SU-DHL-6 (cell line): ENCODE measurements around the gene SLC9A3.

Source experiments
- H2AFZ ChIP-seq: fragments of 200-600 bp; sonication (generic); 2 replicates; pipeline ENCODE4 v1.6.1; 2014; ENCODE audit warnings: low read depth, mild to moderate bottlenecking, moderate library complexity, mixed read lengths, antibody characterized with exemption, low read length; ENCODE audit not compliant: severe bottlenecking
- H3F3A ChIP-seq: fragments of 200-600 bp; shearing (Covaris generic); 2 replicates; pipeline ENCODE4 v1.6.0; 2016; ENCODE audit warnings: antibody characterized with exemption, mild to moderate bottlenecking; ENCODE audit not compliant: insufficient read depth
- H3K27ac ChIP-seq: fragments of 200-600 bp; sonication (generic); 2 replicates; pipeline ENCODE4 v1.5.1; 2016; ENCODE audit warnings: low read depth, mild to moderate bottlenecking, low read length, moderate library complexity, mixed read lengths
- H3K27me3 ChIP-seq: fragments of 200-600 bp; sonication (generic), shearing (Covaris generic); 2 replicates; pipeline ENCODE4 v1.6.0; 2014; ENCODE audit warnings: mild to moderate bottlenecking, low read length
- H3K36me3 ChIP-seq: fragments of 200-600 bp; sonication (generic); 2 replicates; pipeline ENCODE4 v1.6.1; 2014; ENCODE audit warnings: mild to moderate bottlenecking, low read length, mixed read lengths
- H3K4me2 ChIP-seq: fragments of 300-600, 200-600 bp; shearing (Covaris generic), sonication (generic); 2 replicates; pipeline ENCODE4 v1.6.0; 2014; ENCODE audit warnings: low read length, low read depth, mild to moderate bottlenecking; ENCODE audit not compliant: poor library complexity, severe bottlenecking
- H3K4me3 ChIP-seq: fragments of 200-600 bp; sonication (generic); 2 replicates; pipeline ENCODE4 v1.5.1; 2014; ENCODE audit warnings: antibody characterized with exemption, low read length, mild to moderate bottlenecking, mixed read lengths; ENCODE audit not compliant: insufficient read depth, poor library complexity, severe bottlenecking
- H3K79me2 ChIP-seq: fragments of 200-600 bp; sonication (generic); 2 replicates; pipeline ENCODE4 v1.6.1; 2014; ENCODE audit warnings: mild to moderate bottlenecking, low read length, moderate library complexity; ENCODE audit not compliant: insufficient read depth
- H3K9ac ChIP-seq: fragments of 200-600 bp; sonication (generic); 2 replicates; pipeline ENCODE4 v1.7.0; 2014; ENCODE audit warnings: mild to moderate bottlenecking, low read length
- H3K9me2 ChIP-seq: fragments of 200-600 bp; sonication (generic); replicated peaks from 2 replicates; pipeline ENCODE4 v1.6.1; 2014; ENCODE audit warnings: low read length; ENCODE audit not compliant: insufficient read depth
- H3K9me3 ChIP-seq: fragments of 200-600 bp; sonication (generic); 2 replicates; pipeline ENCODE4 v1.6.1; 2014; ENCODE audit warnings: low read length, mixed read lengths; ENCODE audit not compliant: insufficient read depth
- H4K20me1 ChIP-seq: fragments of 200-600 bp; sonication (generic); 2 replicates; pipeline ENCODE4 v1.6.1; 2014; ENCODE audit warnings: low read depth, mild to moderate bottlenecking, antibody characterized with exemption, low read length, moderate library complexity, mixed read lengths
- EZH2phosphoT487 ChIP-seq: fragments of 200-600 bp; sonication (generic), shearing (Covaris generic); conservative IDR thresholded peaks from 2 replicates; pipeline ENCODE4 v1.6.1; 2018; ENCODE audit warnings: mild to moderate bottlenecking, antibody characterized with exemption, low read length, moderate library complexity, mixed read lengths
- TF ChIP-seq, protein P1 (sequence below): fragments of 200-600 bp; sonication (generic); IDR thresholded peaks from one replicate; pipeline ENCODE4 v1.5.1; 2017; ENCODE audit warnings: antibody characterized with exemption, mild to moderate bottlenecking, low read length, moderate library complexity; ENCODE audit not compliant: insufficient read depth, poor library complexity, severe bottlenecking

The SLC9A3 gene

DNA sequence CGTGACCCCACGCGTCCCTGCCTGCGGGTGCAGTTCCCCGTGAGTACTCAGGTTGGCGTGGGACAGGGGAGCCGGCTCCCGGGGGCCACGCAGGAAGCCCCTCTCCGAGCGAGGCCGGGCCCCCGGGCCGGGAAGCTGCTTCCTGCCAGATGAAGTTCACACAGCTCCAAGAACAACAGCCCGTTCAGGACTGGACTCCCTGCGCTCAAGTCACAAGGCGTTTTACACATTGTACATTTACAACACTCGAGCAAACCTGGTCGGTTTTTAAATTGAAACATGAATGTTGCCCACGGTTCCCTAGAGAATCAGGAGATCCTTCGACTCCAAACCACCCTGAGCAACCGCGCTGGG, 22.4 kb downstream of the SLC9A3 start:
- TF ChIP-seq EZH2phosphoT487, result no peak
- TF ChIP-seq, protein P1, sequence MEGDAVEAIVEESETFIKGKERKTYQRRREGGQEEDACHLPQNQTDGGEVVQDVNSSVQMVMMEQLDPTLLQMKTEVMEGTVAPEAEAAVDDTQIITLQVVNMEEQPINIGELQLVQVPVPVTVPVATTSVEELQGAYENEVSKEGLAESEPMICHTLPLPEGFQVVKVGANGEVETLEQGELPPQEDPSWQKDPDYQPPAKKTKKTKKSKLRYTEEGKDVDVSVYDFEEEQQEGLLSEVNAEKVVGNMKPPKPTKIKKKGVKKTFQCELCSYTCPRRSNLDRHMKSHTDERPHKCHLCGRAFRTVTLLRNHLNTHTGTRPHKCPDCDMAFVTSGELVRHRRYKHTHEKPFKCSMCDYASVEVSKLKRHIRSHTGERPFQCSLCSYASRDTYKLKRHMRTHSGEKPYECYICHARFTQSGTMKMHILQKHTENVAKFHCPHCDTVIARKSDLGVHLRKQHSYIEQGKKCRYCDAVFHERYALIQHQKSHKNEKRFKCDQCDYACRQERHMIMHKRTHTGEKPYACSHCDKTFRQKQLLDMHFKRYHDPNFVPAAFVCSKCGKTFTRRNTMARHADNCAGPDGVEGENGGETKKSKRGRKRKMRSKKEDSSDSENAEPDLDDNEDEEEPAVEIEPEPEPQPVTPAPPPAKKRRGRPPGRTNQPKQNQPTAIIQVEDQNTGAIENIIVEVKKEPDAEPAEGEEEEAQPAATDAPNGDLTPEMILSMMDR, result no peak
- Histone ChIP-seq H3K4me3 (no peak overlapping the region), H3K9ac (no peak overlapping the region), H2AFZ (no peak overlapping the region), H3K9me2 (no peaks in the 10 kb centered on the region), H3K27me3 (no peaks in the 10 kb centered on the region), H3K9me3 (no peaks in the 10 kb centered on the region), H3K27ac (no peak overlapping the region), H3K79me2 (no peaks in the 10 kb centered on the region), H3K4me2 (no peak overlapping the region), H3F3A (no peaks in the 10 kb centered on the region), H4K20me1 (no peaks in the 10 kb centered on the region), H3K36me3 (no peaks in the 10 kb centered on the region)

DNA sequence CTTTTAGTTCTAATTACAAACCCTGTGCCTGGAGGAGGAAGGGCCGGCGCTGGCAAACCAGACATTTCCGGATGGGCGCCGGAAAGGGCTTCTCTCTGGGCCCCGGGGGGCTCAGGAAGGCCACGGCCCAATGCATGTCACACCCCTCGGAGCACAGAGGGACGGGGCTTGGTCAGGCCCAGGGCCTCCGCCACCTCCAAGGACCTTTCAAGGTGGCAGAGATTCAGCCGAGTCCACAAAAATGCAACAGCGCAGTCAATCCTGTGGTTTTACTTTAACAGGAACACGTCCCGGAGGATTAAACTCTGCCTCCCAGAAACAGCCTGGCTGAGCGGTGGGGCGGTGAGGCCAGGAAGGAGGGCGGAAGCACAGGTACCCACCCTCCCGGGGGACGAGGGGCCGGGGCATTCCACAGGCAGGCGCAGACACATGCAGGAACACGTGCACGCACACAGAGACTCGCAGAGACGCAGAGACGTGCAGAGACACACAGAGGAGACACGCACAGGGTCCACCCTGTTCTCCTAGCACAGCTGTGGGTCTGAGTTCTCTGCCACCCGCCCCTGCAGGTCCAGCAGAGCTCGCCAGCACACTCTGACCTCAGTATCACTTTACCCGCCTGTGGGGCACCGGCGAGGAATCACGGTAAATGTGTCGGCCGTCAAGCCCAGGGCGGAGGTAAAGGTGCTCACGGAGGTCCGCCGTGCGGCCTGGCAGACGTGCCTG, 23.0 kb downstream of the SLC9A3 start:
- no peaks in the 10 kb centered on the region for H3F3A ChIP-seq
- no peaks in the 10 kb centered on the region for H3K9me3 ChIP-seq
- H3K27me3 ChIP-seq, result no peaks in the 10 kb centered on the region
- no peak overlapping the region for H3K27ac ChIP-seq
- H2AFZ ChIP-seq, result no peak overlapping the region
- no peak overlapping the region for H3K4me2 ChIP-seq
- H3K9ac ChIP-seq, result no peak overlapping the region
- no peaks in the 10 kb centered on the region for H3K9me2 ChIP-seq
- H3K36me3 ChIP-seq, result no peaks in the 10 kb centered on the region
- H3K4me3 ChIP-seq, result no peak overlapping the region
- H3K79me2 ChIP-seq, result no peaks in the 10 kb centered on the region
- no peaks in the 10 kb centered on the region for H4K20me1 ChIP-seq
- TF ChIP-seq, protein P1, result no peak
- TF ChIP-seq EZH2phosphoT487, result no peak

DNA sequence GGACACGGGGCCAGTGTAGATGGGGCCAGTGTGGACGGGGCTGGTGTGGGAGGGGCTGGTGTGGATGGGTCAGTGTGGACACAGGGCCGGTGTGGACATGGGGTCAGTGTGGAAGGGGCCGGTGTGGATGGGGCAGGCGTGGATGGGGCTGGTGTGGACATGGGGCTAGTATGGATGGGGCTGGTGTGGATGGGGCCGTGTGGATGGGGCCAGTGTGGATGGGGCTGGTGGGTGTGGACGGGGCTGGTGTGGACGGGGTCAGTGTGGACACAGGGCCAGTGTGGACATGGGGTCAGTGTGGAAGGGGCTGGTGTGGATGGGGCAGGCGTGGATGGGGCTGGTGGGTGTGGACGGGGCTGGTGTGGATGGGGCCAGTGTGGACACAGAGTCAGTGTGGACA, 23.8 kb downstream of the SLC9A3 start:
- no peaks in the 10 kb centered on the region for H3K9me3 ChIP-seq

More for the DNA sequence above, 23.8 kb downstream of the SLC9A3 start:
- Histone ChIP-seq H4K20me1 (no peaks in the 10 kb centered on the region), H3K4me2 (no peak overlapping the region), H3K79me2 (no peaks in the 10 kb centered on the region), H2AFZ (no peak overlapping the region), H3K4me3 (no peak overlapping the region), H3K9ac (no peak overlapping the region), H3K27me3 (no peaks in the 10 kb centered on the region), H3K27ac (no peak overlapping the region), H3K36me3 (no peaks in the 10 kb centered on the region), H3K9me2 (no peaks in the 10 kb centered on the region), H3F3A (no peaks in the 10 kb centered on the region)
- no peak for TF ChIP-seq EZH2phosphoT487
- TF ChIP-seq, protein P1, result no peak
